22Rv1 (cell line): ENCODE data around the gene ITGB2.

Source experiments
- H3K27ac ChIP-seq: fragments of 450-650 bp; 2 replicates; pipeline ENCODE4 v1.5.1; 2017
- ZFX ChIP-seq: fragments of 450-650 bp; IDR thresholded peaks from 2 replicates; pipeline ENCODE4 v1.6.1; 2017; ENCODE audit warnings: antibody characterized with exemption, borderline replicate concordance
- TF ChIP-seq, protein P1 (sequence below): fragments of 450-650 bp; IDR thresholded peaks from 2 replicates; pipeline ENCODE4 v1.5.1; 2017; ENCODE audit warnings: mild to moderate bottlenecking

Gene ITGB2

DNA sequence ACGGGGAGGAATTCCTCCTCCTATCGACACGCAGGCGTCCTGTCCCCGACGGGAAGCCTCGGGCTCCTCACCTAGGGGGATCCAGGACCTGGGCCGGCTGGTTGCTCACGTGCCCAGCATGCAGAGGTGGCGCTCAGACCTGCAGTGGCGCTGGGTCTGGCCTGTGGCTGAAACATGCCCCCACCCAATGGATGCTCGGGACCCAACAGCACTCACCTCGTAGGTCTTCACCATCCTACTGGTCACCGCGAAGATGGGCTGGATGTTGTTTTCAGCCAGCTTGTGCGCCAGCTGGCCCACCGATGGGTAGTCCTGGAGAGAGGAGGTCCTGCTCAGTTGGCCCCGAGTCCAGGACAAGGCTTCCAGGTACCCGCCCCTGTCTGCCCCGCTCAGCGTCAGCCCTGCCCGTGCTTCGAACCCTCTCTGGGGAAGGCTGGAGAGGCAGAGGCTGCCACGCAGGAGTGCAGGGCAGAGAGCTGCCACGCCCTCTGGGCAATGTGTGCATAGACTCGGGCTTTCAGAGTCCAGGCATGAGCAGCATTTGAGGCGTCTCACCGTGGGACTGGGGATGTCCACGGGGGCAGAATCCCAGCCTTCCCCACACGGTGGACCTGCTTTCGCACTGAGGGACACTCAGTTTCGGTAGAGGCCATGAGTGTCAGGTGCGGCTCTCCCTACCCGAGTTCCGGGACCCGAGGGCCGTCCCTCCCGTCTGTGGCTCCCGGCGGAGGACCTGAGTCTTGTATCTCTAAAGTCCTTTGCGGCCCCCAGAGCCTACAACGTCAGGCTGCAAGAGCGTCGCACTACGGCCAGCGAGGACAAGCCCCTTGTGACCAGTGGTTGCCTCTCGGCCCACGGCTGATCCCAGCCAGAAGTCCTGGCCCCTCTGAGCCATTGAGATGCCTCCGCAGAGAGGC is 21.6 kb downstream of the ITGB2 start:
- TF ChIP-seq, protein P1, sequence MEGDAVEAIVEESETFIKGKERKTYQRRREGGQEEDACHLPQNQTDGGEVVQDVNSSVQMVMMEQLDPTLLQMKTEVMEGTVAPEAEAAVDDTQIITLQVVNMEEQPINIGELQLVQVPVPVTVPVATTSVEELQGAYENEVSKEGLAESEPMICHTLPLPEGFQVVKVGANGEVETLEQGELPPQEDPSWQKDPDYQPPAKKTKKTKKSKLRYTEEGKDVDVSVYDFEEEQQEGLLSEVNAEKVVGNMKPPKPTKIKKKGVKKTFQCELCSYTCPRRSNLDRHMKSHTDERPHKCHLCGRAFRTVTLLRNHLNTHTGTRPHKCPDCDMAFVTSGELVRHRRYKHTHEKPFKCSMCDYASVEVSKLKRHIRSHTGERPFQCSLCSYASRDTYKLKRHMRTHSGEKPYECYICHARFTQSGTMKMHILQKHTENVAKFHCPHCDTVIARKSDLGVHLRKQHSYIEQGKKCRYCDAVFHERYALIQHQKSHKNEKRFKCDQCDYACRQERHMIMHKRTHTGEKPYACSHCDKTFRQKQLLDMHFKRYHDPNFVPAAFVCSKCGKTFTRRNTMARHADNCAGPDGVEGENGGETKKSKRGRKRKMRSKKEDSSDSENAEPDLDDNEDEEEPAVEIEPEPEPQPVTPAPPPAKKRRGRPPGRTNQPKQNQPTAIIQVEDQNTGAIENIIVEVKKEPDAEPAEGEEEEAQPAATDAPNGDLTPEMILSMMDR: no peak
- TF ChIP-seq ZFX: no peak
- no peak overlapping the region for H3K27ac ChIP-seq

GRCh38 chr21:44898011-44898488 is 22.6 kb downstream of the ITGB2 start:
- no peak for TF ChIP-seq ZFX
- TF ChIP-seq, protein P1: no peak
- no peak overlapping the region for H3K27ac ChIP-seq

DNA sequence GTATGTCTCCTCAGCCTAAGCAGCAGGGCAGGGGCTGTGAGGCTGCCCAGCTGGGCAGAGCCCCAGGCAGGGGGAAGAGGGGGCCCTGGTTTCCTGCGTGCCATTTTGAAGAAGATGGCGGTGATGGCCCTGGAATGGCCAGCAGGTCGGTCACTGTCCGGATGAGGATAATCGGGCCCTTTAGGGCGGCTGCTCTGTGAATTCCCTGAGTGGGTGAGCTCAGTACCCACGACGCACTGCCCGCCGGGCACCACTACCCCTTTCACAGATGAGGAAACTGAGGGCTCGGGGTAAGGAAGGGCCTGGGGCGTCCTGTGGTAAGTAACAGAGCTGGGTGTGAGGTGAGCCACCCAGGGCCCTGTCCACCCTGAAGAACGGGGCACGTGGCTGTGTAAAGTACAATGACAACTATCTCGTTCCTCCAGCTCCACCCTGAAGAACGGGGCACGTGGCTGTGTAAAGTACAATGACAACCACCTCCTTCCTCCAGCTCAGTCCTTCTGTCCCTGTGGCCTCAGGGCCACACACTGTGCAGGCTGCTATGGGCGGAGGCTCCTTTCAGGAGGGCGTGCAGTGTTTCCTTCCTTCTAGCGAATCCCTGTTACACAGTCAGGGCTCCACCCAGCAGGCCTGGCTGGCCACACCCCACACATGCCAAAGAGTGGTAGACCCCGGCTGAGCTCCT is 23.2 kb downstream of the ITGB2 start:
- TF ChIP-seq ZFX: no peak
- TF ChIP-seq, protein P1: no peak
- H3K27ac ChIP-seq: no peak overlapping the region

- H3K27ac ChIP-seq: no peak overlapping the region
- TF ChIP-seq, protein P1: no peak
- no peak for TF ChIP-seq ZFX
Measured at GRCh38 chr21:44896561-44897286, 24.0 kb downstream of the ITGB2 start.

DNA sequence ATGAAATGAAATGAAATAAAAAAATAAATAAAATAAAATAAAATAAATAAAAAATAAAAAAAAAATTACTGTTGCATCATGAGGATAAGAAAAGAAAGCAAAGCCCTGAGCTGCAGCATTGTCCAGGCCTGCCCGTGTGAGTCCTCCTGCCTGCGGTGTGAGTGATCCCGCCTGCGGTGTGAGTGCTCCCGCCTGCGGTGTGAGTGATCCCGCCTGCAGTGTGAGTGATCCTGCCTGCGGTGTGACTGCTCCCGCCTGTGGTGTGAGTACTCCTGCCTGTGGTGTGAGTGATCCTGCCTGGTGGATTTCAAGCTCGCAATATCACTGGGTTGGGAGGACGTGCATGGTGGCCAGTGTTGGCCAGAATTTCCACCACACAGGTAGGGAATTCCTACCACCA is 24.8 kb downstream of the ITGB2 start:
- no peak overlapping the region for H3K27ac ChIP-seq
- no peak for TF ChIP-seq ZFX
- TF ChIP-seq, protein P1: no peak

DNA sequence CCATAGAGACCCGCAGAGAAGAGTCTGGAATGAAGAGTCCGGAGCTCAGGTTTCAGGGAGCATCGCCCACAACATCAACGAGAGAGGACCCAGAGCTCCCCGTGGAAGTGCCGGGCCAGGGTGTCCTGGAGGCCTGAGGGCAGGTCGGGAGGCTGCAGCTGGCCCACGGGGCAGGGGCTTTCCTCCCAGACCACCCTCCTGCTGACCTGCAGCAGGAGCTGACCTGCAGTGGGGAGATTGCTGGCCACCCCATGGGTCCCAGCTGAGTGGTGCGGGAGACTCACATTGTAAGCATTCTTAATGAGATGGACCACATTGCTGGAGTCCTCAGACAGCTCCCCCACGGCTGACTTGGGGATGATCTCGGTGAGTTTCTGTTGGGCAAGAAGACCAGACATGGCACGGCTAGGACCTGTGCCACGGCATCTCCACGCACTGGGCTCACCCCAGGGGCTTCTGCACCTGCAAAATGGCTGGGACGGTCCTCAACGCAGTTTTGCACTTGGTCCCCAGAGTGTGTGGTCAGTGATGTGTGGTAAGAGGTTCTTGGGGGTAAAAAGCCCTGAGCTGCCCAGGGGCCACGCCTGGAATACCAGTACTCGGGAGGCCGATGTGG is 25.9 kb downstream of the ITGB2 start:
- no peak overlapping the region for H3K27ac ChIP-seq
- TF ChIP-seq ZFX: no peak
- TF ChIP-seq, protein P1: no peak
